HG03039 (cell line): ENCODE measurements around the gene ANXA1.

Experiments used
- ATAC-seq: cut with Tn5 transposase; IDR thresholded peaks from one replicate; pipeline ENCODE4 v1.9.1; 2021; ENCODE audit warnings: mild to moderate bottlenecking, moderate library complexity; ENCODE audit not compliant: unreplicated experiment

Gene ANXA1, protein sequence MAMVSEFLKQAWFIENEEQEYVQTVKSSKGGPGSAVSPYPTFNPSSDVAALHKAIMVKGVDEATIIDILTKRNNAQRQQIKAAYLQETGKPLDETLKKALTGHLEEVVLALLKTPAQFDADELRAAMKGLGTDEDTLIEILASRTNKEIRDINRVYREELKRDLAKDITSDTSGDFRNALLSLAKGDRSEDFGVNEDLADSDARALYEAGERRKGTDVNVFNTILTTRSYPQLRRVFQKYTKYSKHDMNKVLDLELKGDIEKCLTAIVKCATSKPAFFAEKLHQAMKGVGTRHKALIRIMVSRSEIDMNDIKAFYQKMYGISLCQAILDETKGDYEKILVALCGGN

DNA sequence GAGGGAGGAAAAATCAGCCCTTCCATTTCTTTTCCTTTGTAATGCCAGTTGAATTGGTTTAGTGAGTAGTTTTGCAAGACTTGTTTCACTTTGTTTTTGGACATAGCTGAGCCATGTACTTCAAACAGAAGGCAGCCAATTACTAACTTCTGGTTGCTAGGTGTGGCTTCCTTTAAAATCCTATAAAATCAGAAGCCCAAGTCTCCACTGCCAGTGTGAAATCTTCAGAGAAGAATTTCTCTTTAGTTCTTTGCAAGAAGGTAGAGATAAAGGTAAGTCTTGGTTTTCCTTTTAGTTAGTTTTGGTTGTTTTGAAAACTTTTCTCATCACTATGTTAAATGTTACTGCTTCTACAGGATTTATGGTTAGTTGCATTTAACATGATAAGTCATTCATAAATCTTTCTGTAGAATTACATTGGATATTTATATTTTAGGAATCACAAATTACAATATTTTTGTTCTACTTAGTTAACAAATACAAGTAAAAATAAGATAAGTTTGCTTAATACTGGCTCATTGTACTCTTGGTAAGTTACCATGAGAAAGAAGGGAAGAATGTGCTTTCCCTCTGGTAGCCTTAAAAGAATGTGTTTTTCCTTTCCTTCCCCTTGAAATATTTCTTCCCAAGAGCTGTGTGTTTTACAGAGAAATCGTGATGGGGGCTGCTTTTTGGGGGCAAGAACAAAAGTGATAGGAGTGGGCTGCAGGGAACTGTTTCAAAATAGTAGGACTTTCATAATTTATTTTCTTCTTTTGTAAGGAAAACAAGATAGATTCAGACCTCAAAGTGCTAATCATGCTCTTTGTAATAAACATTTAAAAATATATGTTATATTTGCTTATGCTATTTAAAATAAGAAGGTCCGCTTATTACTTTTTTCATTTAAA, at the start of gene ANXA1:
Gene ANXA1, plus strand, starts transcription at position 213 of the 890 bp plus-strand sequence. CDS start 6,671 bp downstream, outside the sequence.
- ATAC-seq = no peak

DNA sequence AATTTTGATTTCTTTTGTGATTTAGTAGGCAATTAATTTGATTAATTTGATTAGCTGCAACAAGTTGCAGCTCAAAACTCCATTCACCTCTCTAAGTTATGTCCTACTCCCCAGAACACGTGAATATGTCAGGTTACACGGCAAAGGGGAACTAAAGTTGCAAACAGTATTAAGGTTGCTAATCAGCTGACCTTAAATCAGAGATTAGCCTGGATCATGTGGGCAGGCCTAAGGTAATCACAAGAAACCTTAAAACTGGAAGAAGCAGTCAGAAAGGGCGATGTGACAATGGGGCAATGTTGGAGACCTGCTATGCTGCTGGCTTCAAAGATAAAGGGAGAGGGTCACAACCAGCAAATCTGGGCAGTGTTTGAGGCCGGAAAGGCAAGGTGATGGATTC, 47.3 kb upstream of the ANXA1 start:
- ATAC-seq = no peak

DNA sequence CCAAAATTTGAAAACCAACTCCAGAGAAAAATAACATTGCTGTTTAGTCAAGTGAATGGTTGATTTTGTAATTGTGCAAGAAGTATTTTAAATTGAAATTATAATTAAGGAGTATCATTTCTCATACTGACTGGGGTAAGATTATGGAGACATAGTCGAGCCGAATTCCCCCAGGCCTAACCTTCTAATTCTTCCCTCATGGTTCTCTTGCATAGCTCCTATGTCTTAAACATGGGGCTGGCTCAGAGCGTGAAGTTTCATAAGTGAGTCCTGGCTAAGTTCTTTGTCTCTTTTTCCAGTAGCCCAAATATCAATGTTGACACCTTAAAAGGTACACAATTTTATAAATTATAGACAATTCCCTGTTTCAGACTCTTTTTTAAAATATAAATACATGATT, 46.7 kb upstream of the ANXA1 start:
- ATAC-seq = no peak

DNA sequence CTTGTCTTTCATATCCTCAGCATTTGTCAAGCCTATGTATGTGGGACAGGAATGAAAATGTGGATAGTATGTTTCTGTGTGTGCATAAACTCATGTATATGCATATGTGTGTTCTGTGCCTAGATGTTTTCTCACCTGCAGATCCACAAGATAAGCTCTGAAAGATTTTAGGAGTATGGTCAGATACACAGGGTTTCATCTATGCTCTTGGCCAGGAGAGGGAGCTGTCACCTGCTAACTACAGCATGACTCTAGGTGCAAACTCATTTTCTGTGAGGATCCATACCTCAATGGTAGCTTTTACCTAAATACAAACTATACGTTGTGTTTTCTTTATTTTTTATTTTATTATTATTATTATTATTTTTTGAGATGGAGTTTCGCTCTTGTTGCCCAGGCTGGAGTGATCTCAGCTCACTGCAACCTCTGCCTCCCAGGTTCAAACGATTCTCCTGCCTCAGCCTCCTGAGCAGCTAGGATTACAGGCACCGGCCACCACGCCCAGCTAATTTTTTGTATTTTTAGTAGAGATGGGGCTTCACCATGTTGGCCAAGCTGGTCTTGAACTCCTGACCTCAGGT, 44.1 kb upstream of the ANXA1 start:
- ATAC-seq = peak; percentile 79

DNA sequence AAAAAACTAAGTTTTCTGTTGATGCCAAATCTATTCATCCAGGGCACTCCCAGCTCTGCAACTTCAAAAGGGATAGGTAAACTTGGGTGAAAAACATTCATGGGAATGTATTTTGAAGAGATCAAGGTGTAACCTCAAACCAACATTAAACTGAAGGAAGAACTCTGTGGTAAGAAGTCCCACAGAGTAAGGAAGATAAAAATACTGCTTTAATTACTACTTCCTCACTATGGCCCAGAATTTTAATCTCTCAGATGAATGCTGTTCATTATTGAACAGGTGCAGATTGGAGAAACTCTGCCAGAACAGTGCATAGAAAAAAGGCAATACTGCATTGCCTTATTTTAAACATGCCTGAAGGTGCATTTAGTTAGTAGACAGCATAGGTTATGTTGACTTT, 37.6 kb upstream of the ANXA1 start:
- no peak for ATAC-seq

DNA sequence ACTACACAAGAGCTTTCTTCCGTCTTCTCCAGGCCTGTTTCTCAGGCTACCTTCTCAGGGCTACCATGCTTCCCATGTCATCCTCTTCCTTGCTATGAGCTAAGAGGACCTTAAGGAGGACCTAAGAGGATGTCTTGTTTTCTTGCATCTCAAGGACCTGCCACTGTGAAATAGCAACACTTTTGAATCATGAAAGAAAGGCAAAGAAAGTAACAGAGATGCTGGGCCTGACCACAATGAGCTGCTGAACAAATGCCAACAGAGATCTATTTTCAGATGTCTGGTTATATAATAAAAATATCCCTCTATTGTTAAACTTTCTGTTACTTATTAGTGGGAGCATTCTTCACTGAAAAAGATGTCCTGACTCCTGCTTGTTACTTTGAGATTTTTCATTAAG, 36.7 kb upstream of the ANXA1 start:
- ATAC-seq = no peak

DNA sequence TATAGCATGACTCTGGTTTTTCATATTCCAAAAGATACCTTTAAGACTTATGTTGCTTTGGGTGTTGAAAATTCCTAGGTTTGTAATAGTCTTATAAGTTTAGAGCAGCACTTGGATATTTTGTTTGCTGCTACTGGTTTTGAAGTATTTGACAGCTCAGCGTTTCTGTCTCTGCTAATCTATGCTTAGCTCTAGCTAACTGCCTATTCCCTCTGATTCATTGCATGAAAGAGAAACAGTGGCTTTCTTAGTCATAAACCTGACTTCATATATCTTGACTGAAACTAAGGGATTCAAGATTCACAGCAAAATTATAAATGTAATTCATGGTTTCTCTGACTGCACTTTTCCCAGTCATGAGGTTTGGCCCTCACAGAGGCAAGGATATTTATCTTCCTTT, 35.6 kb upstream of the ANXA1 start:
- ATAC-seq = no peak

DNA sequence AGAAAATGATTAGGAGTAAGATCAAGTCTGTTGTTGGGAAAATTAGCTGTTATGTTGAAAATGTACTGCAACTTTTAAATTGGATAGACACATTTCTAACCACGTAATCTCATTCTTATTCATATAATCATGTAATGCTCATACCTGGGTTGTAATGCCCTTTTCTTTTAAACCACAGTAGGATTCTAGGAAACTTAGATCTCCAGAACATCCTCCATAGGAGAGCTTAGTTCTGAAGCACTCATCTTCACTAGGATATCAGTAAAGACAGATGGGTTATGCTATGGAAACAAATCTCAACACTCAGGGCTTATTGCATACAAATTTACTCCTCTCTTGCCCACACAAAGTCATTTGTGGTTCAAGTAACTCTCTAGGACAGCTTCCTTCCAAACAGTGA, 34.8 kb upstream of the ANXA1 start:
- no peak for ATAC-seq

DNA sequence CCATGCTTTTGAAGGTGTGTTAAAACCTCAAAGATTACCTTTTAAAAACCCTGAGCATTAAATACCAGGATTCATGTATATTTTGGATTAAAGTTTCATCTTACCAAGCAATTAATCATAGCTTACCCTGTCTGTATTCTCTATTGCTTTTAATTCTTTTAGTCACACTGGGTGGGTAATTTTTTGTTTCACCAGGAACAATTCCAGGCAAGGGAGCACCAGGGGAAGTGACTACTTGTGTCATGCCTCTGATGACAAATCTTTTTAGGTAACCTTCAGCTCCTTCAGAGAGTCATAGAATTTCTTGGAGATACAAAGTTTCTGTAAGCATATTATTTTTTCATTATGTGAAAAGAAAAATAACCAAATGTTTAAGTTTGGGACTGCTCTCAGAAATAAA, 33.4 kb upstream of the ANXA1 start:
- no peak for ATAC-seq

DNA sequence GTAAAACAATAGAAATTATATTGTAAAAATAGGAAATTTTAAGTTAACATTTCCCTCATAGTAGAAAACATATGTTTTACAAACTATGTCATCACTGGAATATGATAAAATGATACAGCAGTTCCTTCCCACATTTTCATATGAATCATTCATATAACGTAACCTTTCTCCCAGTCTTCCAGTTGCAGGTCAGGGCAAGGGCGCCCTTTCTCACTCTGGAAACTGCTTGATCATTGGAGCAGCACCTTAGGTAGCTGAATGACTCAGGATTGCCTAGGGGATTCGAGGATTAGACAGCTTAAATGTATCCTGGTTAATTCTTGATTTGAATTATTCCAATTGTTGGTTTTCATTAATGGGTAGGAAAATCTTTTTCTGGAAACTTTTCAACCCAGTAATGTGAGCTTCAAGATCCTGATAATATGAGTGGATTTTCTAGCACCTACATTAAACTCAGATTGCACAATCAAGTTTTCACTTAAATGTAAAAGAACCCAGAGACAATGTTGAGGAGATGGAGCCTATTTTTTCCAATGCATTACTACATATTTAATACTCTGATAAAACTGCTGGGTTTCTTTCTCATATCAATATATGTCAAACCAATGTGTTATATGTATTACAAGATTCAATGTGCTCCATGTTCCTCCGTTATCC, 32.6 kb upstream of the ANXA1 start:
- ATAC-seq = no peak

DNA sequence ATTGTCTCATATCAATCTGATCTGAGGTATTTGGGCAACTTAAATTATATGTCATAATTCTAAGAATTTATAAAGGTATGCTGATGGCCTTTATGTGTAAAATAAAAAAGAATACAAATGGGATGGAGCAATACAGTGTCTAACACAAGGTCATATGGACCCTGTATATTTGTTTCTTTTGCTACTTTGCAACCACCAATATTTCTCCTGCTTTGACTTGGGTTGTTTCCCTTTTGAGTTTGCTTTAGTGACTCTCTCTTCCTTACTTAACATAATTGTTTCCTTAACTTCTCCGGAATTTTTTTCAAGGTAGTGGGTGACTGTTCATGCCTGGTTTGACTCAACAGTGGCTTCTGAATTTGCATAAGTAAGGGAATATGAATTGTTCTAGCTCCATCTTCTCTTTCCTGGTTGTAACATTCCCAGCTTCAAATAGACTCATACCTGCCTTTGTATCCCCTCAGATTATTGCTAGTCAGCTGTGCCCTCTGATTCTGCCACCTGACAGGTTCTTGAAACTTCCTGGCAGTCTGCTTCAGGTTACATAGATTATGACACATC, 30.2 kb upstream of the ANXA1 start:
- no peak for ATAC-seq

DNA sequence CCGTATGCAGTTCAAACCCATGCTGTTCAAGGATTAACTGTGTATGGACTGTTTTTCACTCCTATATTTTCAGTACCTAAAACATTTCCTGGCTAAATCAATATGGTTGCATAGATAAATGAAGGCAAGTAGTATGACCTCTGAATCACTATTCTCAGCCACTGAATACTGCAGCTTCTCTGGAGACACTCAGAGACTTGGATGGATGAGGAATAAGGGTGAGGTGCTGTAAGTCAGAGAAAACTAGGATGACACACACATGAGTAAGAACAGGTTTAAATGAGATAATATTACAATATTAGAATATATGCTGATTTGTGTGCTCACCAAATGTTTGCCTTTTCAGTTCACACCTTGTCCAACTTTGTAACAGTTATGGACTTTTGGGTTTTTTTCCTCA, 26.0 kb upstream of the ANXA1 start:
- ATAC-seq = no peak

DNA sequence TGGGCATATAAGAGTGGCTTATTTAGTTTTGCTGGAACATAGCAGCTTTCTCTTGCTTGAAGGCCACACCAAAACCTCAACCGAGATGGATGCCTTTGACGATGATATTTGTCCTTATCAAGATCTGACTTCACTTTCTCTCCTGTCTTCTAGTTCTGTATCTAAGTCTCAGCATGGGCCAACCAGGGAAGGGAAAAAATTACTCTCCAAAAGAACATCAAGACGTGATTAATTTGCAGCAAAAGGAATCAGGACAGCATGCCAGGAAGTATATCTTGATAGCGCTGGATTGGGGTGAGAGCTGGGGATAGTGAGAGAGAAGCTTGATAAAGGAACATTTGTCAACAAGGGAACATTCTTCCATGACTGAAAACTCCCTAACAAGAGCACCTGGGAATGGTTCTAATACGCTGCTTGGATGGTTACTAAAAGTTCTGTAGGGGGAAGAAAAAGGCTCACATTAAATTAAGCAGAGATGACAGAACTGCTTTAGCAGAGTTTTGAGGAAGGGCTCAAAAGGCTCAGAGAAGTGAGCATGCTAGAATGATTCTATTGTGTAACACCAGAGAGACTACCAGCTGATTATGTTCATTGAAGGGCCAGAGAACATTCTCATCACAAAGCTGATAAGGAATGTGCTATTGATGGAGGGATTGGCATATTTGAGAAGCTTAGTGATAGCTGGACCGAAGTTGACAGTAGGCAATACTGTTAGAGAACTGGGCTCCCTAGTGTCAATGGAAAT, 21.6 kb upstream of the ANXA1 start:
- no peak for ATAC-seq

DNA sequence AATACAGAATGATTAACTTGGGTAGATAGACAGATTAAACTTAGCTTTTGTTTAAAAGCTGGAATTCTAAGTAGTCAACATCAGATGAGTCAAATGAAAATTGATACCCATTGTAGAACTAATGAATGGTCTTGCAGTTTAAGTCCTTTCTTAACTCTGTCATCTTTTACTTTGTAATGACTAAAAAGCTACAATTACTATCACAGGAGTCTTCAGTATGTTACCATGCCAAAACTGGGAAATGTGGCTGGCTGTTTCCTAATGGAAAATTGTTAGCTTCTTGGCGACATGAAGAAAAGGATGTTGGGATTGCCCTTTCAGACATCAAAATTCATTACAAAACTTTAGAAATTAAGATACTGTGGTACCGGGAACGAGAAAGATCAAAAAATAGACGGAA, 20.2 kb upstream of the ANXA1 start:
- ATAC-seq = no peak

DNA sequence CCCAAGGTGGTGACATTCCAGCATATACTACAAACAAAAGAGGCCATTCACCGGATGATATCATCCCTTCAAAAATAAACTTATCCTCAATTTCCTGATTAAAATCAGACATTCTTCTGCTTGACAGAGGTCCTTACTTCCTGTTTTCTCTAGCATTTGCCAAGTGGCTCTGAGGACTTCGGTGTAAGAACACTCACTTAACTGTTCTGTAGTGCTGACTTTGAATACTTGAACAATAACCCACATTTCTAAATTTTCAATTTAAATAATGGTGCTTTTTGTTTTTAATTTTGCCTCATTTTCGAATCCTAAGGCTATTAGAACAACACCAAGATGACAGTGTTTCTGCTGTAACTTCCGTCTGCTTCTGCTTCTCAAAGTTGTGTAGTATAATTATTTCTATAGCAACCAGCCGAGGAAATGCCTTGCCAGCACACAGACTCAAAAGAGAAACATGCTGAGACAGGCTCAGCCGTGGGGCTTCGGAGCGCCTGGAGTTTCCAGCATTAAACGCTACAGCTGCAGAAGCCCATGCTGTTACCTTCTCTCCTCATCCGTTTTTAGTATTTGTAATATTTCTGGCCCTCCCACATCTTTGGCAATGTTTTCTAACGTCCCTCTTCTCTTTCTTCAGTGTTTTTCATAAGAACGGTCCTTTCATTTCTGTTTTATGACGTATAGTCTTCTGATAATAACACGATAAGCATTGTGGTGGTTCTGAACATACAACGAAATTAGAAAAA, 19.5 kb upstream of the ANXA1 start:
- ATAC-seq = peak; percentile 76

DNA sequence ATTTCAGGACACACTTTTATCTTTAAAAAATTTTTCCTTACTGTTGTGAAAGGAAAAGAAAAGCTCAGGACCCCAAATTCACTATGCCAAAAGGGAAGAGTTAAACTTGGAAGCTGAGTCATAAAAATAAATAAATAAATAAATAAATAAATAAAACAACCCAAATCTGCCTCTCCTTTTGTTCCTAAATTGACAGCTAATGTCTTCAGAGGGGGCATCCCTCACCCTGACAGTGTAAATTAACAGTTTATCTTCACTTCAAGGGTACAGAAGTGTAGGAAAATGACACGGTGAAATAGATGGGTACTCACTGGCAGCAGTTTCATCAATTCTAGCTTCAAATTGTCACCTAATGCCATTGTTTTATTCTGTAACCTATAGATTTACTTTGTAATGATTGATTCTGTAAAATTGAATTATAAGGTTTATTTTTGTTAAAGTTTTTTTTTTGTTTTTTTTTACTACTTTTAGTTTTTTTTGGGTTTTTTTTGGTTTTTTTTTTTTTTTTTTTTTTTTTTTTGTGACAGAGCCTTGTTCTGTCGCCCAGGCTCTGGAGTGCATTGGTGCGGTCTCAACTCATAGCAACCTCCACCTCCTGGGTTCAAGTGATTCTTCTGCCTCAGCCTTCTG, 18.5 kb upstream of the ANXA1 start:
- no peak for ATAC-seq

DNA sequence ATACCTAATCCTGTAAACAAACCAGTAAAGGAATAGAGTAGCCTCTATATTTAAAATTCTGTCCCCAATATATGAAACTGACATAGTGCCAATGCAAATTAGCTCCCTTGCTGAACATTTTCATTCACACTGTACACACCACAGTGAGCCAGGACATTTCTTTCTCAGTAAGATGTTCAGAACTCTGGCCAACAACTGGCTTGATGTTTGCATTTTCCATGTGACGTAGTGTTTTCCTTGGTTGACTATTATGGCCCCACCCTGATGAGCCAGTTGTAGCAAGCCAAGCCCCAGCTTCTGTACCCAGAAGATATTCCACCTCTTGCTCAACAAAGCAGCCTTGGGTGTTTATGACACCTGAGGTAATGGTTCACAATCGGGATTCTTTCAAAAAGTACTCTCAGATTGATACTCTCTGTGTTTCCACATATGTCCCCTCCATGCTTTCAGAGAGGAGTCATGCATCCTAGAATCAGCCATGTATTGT, 17.7 kb upstream of the ANXA1 start:
- ATAC-seq = peak; percentile 46

DNA sequence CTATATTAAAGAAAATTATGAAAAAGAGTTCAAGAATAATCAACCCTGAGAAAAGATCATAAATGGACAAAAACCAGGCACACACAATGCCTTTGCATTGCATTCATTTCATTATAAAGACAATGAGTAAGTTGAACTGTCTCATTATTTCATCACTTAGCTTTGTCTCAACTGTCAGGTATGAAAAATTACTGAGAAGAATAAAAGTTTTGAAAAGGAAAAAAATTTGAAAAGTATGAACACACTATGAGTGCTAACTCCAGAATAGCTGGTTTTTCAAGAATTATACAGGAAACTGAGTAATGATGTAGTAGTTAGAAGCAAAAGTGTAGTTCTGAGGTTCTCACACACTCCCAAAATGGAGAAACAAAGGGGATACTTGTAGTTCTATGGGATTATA, 16.3 kb upstream of the ANXA1 start:
- ATAC-seq = no peak

DNA sequence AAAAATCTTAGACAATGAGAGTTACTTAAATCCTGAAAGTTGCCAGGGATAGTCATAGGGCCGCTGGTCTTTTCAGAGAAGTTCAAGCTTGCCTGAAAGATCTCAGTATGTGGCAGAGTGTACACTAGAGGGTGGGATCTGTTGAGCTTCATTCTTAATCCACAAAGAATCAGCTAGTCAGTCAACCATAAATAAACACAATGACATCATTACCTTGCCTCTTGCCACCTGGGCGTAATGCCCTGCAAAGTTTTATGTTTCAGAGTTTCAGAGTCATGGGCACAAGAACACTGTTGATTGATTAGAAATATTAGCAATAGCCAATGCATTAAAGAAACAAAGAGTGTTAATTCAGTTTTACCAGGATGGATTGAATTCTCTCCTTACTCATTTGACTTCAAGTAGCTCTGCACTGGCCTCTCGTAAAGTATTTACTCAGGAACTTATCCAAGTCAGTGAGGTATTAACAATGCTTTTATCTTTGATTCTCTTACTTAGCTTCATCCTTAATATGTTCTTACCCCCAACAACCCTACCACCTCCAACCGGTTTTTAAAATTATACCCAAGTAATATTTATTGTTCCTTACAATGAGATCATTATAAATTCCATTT, 14.3 kb upstream of the ANXA1 start:
- ATAC-seq = no peak
